Activated T-helper 9 cell treated with anti-CD3 and anti-CD28 coated beads, Interleukin-2, amount 50 U/mL, for 16 hours (primary cell): Measurements from ENCODE around the gene PKP3.
"Not testable (repeated sequence)": the region's sequence is repeated elsewhere in the genome, so short reads cannot be mapped to it uniquely, and the experiment has no call there.

Source experiments
- DNase-seq: peaks from one replicate; pipeline ENCODE4 v3.0.0-alpha.2; 2020; ENCODE audit warnings: low read depth

The PKP3 gene

GRCh38 chr11:425301-425700 is 31.3 kb downstream of the PKP3 start:
- no peak for DNase-seq

GRCh38 chr11:426851-427250 is 32.8 kb downstream of the PKP3 start:
- DNase-seq, result no peak

- no peak for DNase-seq
Measured at GRCh38 chr11:428295-428694, 34.3 kb downstream of the PKP3 start.

- DNase-seq, result no peak
Measured at GRCh38 chr11:429391-429790, 35.4 kb downstream of the PKP3 start.

GRCh38 chr11:429931-430456 is 36.0 kb downstream of the PKP3 start:
- no peak for DNase-seq

- DNase-seq, result no peak
Measured at GRCh38 chr11:431921-432320, 37.9 kb downstream of the PKP3 start.

GRCh38 chr11:432501-433100 is 38.6 kb downstream of the PKP3 start:
- DNase-seq, result no peak

GRCh38 chr11:433111-433510 is 39.1 kb downstream of the PKP3 start:
- DNase-seq, result no peak

GRCh38 chr11:433641-434040 is 39.6 kb downstream of the PKP3 start:
- no peak for DNase-seq

- DNase-seq, result no peak
Measured at GRCh38 chr11:434496-434895, 40.5 kb downstream of the PKP3 start.

GRCh38 chr11:434999-435740 is 41.2 kb downstream of the PKP3 start:
- not testable (repeated sequence) for DNase-seq

- DNase-seq, result no peak
Measured at GRCh38 chr11:437228-437870, 43.3 kb downstream of the PKP3 start.

GRCh38 chr11:438101-438844 is 44.3 kb downstream of the PKP3 start:
- DNase-seq, result no peak

GRCh38 chr11:439315-440064 is 45.5 kb downstream of the PKP3 start:
- no peak for DNase-seq

GRCh38 chr11:440065-441042 is 46.3 kb downstream of the PKP3 start:
- no peak for DNase-seq

GRCh38 chr11:441043-441417 is 47.0 kb downstream of the PKP3 start:
- DNase-seq, result no peak

GRCh38 chr11:441418-442274 is 47.6 kb downstream of the PKP3 start, which contains the start of gene ANO9:
Gene ANO9, minus strand, starts transcription at chr11:442011. Its CDS starts 85 bp downstream, at chr11:441926.
- peak; percentile 51 for DNase-seq

- DNase-seq, result no peak
Measured at GRCh38 chr11:442611-443081, 48.6 kb downstream of the PKP3 start.

GRCh38 chr11:443542-444199 is 49.7 kb downstream of the PKP3 start:
- no peak for DNase-seq
